IMR-90 (cell line): Measurements from ENCODE around the gene LTBP4. TPM values are rescaled to one million over a fixed set of nuclear protein-coding genes. Genes with fewer than 3 reads are reported as not detected.

Source experiments
- ATAC-seq: fragments of 200-7000 bp; cut with Tn5 transposase; 2 replicates; pipeline ENCODE4 v1.9.1; 2020; ENCODE audit warnings: low read depth, mild to moderate bottlenecking, moderate library complexity
- BruUV-seq: library from RNA; stranded (reverse); fragments of 400-500 nt; replicated peaks from 2 replicates; lab custom pipeline; 2021; lab: Mats Ljungman, UMichigan
- CTCF ChIA-PET: fragments of 300-600 bp; formaldehyde crosslinking; extraction: SDS; loops from one replicate; lab custom pipeline; 2021; ENCODE audit warnings: antibody characterized with exemption; lab: Yijun Ruan, JAX
- POLR2A ChIA-PET: fragments of 300-600 bp; sonication (Branson Sonifier 250); formaldehyde crosslinking; loops from one replicate; lab custom pipeline; 2022; ENCODE audit warnings: antibody characterized with exemption; ENCODE audit not compliant: unreplicated experiment; lab: Charles Lee
- DNase-seq: peaks from one replicate; pipeline ENCODE4 v3.0.0; 2013
- H2AFZ ChIP-seq: replicated peaks from 2 replicates; pipeline ENCODE3; 2013; ENCODE audit warnings: low read length, mild to moderate bottlenecking; ENCODE audit not compliant: poor library complexity
- H2AK5ac ChIP-seq: 2 replicates; pipeline ENCODE4 v1.6.1; 2013; ENCODE audit warnings: low read depth, low read length, inconsistent platforms
- H2AK9ac ChIP-seq: replicated peaks from 2 replicates; pipeline ENCODE3; 2013; ENCODE audit warnings: mild to moderate bottlenecking, low read depth, low read length, moderate library complexity; ENCODE audit not compliant: poor library complexity
- H2BK120ac ChIP-seq: 2 replicates; pipeline ENCODE4 v1.6.1; 2013; ENCODE audit warnings: low read depth, low read length, inconsistent platforms
- H2BK15ac ChIP-seq: 3 replicates; pipeline ENCODE4 v1.6.1; 2013; ENCODE audit warnings: low read depth, low read length, inconsistent platforms
- H2BK20ac ChIP-seq: 2 replicates; pipeline ENCODE4 v1.6.1; 2013; ENCODE audit warnings: low read depth, mild to moderate bottlenecking, inconsistent platforms, low read length, moderate library complexity
- H2BK5ac ChIP-seq: 2 replicates; pipeline ENCODE4 v1.6.1; 2013; ENCODE audit warnings: mild to moderate bottlenecking, low read depth, low read length, inconsistent platforms; ENCODE audit not compliant: poor library complexity, severe bottlenecking
- H3K14ac ChIP-seq: replicated peaks from 2 replicates; pipeline ENCODE4 v1.6.1; 2013; ENCODE audit warnings: low read depth, low read length, inconsistent platforms
- H3K18ac ChIP-seq: 2 replicates; pipeline ENCODE4 v1.6.1; 2013; ENCODE audit warnings: low read depth, low read length, control low read depth
- H3K23ac ChIP-seq: 2 replicates; pipeline ENCODE4 v1.6.1; 2013; ENCODE audit warnings: low read depth, low read length, inconsistent platforms
- H3K27ac ChIP-seq: 2 replicates; pipeline ENCODE4 v1.5.1; 2013; ENCODE audit warnings: mild to moderate bottlenecking, control low read depth, low read length; ENCODE audit not compliant: insufficient read depth
- H3K27me3 ChIP-seq: 2 replicates; pipeline ENCODE4 v1.6.1; 2013; ENCODE audit warnings: low read length; ENCODE audit not compliant: control insufficient read depth, insufficient read depth
- H3K36me3 ChIP-seq: 2 replicates; pipeline ENCODE4 v1.6.1; 2013; ENCODE audit warnings: low read length, mixed read lengths; ENCODE audit not compliant: control insufficient read depth, insufficient read depth
- H3K4ac ChIP-seq: 2 replicates; pipeline ENCODE4 v1.6.1; 2013; ENCODE audit warnings: low read depth, low read length, inconsistent platforms
- H3K4me1 ChIP-seq: 2 replicates; pipeline ENCODE4 v1.6.1; 2013; ENCODE audit warnings: low read length, mixed read lengths; ENCODE audit not compliant: control insufficient read depth, insufficient read depth
- H3K4me2 ChIP-seq: 2 replicates; pipeline ENCODE4 v1.6.1; 2013; ENCODE audit warnings: low read depth, mild to moderate bottlenecking, control low read depth, low read length, moderate library complexity
- H3K4me3 ChIP-seq: 2 replicates; pipeline ENCODE4 v1.5.1; 2013; ENCODE audit warnings: low read depth, mild to moderate bottlenecking, control low read depth, low read length, moderate library complexity; ENCODE audit not compliant: insufficient read depth
- H3K56ac ChIP-seq: 2 replicates; pipeline ENCODE4 v1.6.1; 2013; ENCODE audit warnings: low read length, inconsistent platforms; ENCODE audit not compliant: insufficient read depth; ENCODE audit errors: extremely low read depth
- H3K79me1 ChIP-seq, 2 experiments: 2 replicates each; pipeline ENCODE4 v1.6.1; 2013; ENCODE audit warnings: low read length in 2 of 2, inconsistent platforms in 1 of 2, low read depth in 1 of 2
- H3K9ac ChIP-seq: 2 replicates; pipeline ENCODE4 v1.6.1; 2013; ENCODE audit warnings: low read depth, low read length, control low read depth
- H3K9me1 ChIP-seq: 2 replicates; pipeline ENCODE4 v1.6.1; 2013; ENCODE audit warnings: low read length, inconsistent platforms; ENCODE audit not compliant: insufficient read depth
- H3K9me3 ChIP-seq: 2 replicates; pipeline ENCODE4 v1.6.1; 2013; ENCODE audit warnings: low read length; ENCODE audit not compliant: control insufficient read depth, insufficient read depth
- H4K20me1 ChIP-seq: 2 replicates; pipeline ENCODE4 v1.6.1; 2013; ENCODE audit warnings: low read length, inconsistent platforms; ENCODE audit not compliant: insufficient read depth
- H4K5ac ChIP-seq: 2 replicates; pipeline ENCODE4 v1.6.1; 2013; ENCODE audit warnings: mild to moderate bottlenecking, low read depth, low read length, control low read depth
- H4K8ac ChIP-seq, 2 experiments: 2 replicates each; pipeline ENCODE4 v1.6.1; 2013; ENCODE audit warnings: low read depth in 2 of 2, low read length in 2 of 2, control low read depth in 1 of 2, inconsistent platforms in 1 of 2
- H4K91ac ChIP-seq: 2 replicates; pipeline ENCODE4 v1.6.1; 2013; ENCODE audit warnings: low read depth, low read length, inconsistent platforms; ENCODE audit not compliant: insufficient read depth
- BHLHE40 ChIP-seq: fragments of 150-350 bp; IDR thresholded peaks from 2 replicates; pipeline ENCODE4 v1.6.1; 2016; ENCODE audit warnings: mild to moderate bottlenecking, low read depth, low read length
- CEBPB ChIP-seq: IDR thresholded peaks from 2 replicates; pipeline ENCODE4 v1.6.1; 2012; ENCODE audit warnings: low read depth, low read length, improper control_type of control experiment
- CHD1 ChIP-seq: IDR thresholded peaks from 2 replicates; pipeline ENCODE4 v1.6.1; 2012; ENCODE audit warnings: low read depth, low read length, improper control_type of control experiment
- CTCF ChIP-seq: conservative IDR thresholded peaks from 2 replicates; pipeline ENCODE4 v1.5.1; 2012; ENCODE audit warnings: mild to moderate bottlenecking, low read depth, low read length, improper control_type of control experiment
- FOS ChIP-seq: fragments of 150-350 bp; IDR thresholded peaks from 2 replicates; pipeline ENCODE4 v1.6.1; 2016; ENCODE audit warnings: low read depth, low read length
- MAFK ChIP-seq: IDR thresholded peaks from 2 replicates; pipeline ENCODE4 v1.6.1; 2012; ENCODE audit warnings: low read depth, low read length, improper control_type of control experiment
- MAZ ChIP-seq: IDR thresholded peaks from 2 replicates; pipeline ENCODE4 v1.6.1; 2012; ENCODE audit warnings: low read depth, mild to moderate bottlenecking, low read length, improper control_type of control experiment, moderate library complexity, borderline replicate concordance
- MXI1 ChIP-seq: IDR thresholded peaks from 2 replicates; pipeline ENCODE4 v1.6.1; 2012; ENCODE audit warnings: low read depth, mild to moderate bottlenecking, low read length, moderate library complexity, borderline replicate concordance
- NFE2L2 ChIP-seq: fragments of 150-350 bp; IDR thresholded peaks from 2 replicates; pipeline ENCODE4 v1.6.1; 2016; ENCODE audit warnings: low read depth, mild to moderate bottlenecking, low read length
- RCOR1 ChIP-seq: IDR thresholded peaks from 2 replicates; pipeline ENCODE4 v1.6.1; 2012; ENCODE audit warnings: mild to moderate bottlenecking, low read length, improper control_type of control experiment; ENCODE audit not compliant: insufficient replicate concordance
- SMC3 ChIP-seq: fragments of 150-350 bp; IDR thresholded peaks from 2 replicates; pipeline ENCODE4 v1.6.1; 2016; ENCODE audit warnings: low read depth, mild to moderate bottlenecking, antibody characterized with exemption, low read length, moderate library complexity
- USF2 ChIP-seq: fragments of 150-350 bp; IDR thresholded peaks from 2 replicates; pipeline ENCODE4 v1.6.1; 2017; ENCODE audit warnings: mild to moderate bottlenecking, antibody characterized with exemption, low read length, low read depth
- WGBS, 2 experiments: methylation state at CpG; one replicate each; pipeline versions ENCODE4 v1.1.5 to v1.1.7; 2013; ENCODE audit warnings: missing lambda C conversion rate in 2 of 2; ENCODE audit not compliant: insufficient read length in 1 of 2; ENCODE audit errors: extremely low coverage in 2 of 2; 5-methylcytosine and 5-hydroxymethylcytosine counted together
- dilution Hi-C: fragments of 300-500 bp; cut with HindIII; formaldehyde crosslinking; loops from one replicate; pipeline ENCODE4 v1.14.3; 2018; ENCODE audit warnings: low sequenced_read_pairs; ENCODE audit not compliant: unreplicated experiment
- in situ Hi-C: fragments of 300-500 bp; cut with MboI; formaldehyde crosslinking; loops from 3 replicates; pipeline ENCODE4 v1.14.3; 2019; ENCODE audit warnings: low sequenced_read_pairs, inconsistent platforms, mixed read lengths
- intact Hi-C: fragments of 100-400 bp; cut with micrococcal nuclease; formaldehyde crosslinking; loops from 2 replicates; pipeline ENCODE4 v1.10.0; 2022
- polyA plus RNA-seq, 3 experiments: library from polyadenylated mRNA; depleted of rRNA; stranded (reverse); fragments of >200 nt; gene quantifications; 2 replicates each; pipeline ENCODE4 v1.2.3, GENCODE V29; 2012; ENCODE audit warnings: low replicate concordance in 1 of 3
- total RNA-seq: library from RNA; depleted of rRNA; stranded (reverse); fragments of >200 nt; gene quantifications from 2 replicates; pipeline ENCODE4 v1.2.3, GENCODE V29; 2012
- TF ChIP-seq, protein P1 (sequence below): fragments of 150-350 bp; IDR thresholded peaks from 2 replicates; pipeline ENCODE4 v1.6.1; 2016; ENCODE audit warnings: low read depth, mild to moderate bottlenecking, low read length, moderate library complexity, borderline replicate concordance

The LTBP4 gene
- total and polyA plus RNA-seq, 2 of the 4 experiments (the other 2 are of a cell fraction): 14.7 to 70.3 TPM

GRCh38 chr19:40623403-40624251 is 22.5 kb downstream of the LTBP4 start:
- no TSS peak for BruUV-seq
- peak overlapping the region; percentile 61; the same call in 1 of the 3 replicates for H2BK15ac ChIP-seq
- no peak overlapping the region for H3K56ac ChIP-seq
- no peak overlapping the region; the same call in 1 of the 2 replicates for H4K91ac ChIP-seq
- ChIA-PET CTCF (interaction anchor here (3.7 kb wide), 1 partner anchor 11 kb away, joined by 20 read pairs; no protein-coding TSS in a partner anchor), POLR2A (no interaction called here)
- H2AK5ac ChIP-seq: peak overlapping the region; percentile 39
- no peak overlapping the region for H4K5ac ChIP-seq
- H3K9me1 ChIP-seq: peaks cover 11% of the 10 kb centered on the region; the same call in 1 of the 2 replicates
- H2BK120ac ChIP-seq: no peak overlapping the region; the same call in 1 of the 2 replicates
- no peak overlapping the region for H3K18ac ChIP-seq
- peaks cover 7% of the 10 kb centered on the region; the same call in 1 of the 2 replicates for H4K20me1 ChIP-seq
- no peak overlapping the region for H3K9ac ChIP-seq
- no peak overlapping the region for H3K27ac ChIP-seq
- 57% methylated on average over 21 of the region's 41 CpGs; no CpG with 5 or more reads in 1 of the 2 experiments for WGBS, 2 experiments
- dilution Hi-C loops: no loop called here
- DNase-seq (peak; percentile 18), ATAC-seq (peak; percentile 50)
- H3K27me3 ChIP-seq: no peaks in the 10 kb centered on the region
- H3K79me1 ChIP-seq: peaks cover 0 to 12% of the 10 kb centered on the region in 2 experiments; a peak in 1 of 4 replicates
- H3K4ac ChIP-seq: no peak overlapping the region; the same call in 1 of the 2 replicates
- H3K4me1 ChIP-seq: peaks cover 8% of the 10 kb centered on the region; the same call in 1 of the 2 replicates
- H2BK5ac ChIP-seq: no peak overlapping the region
- no peak overlapping the region for H3K4me2 ChIP-seq
- H3K36me3 ChIP-seq: peaks cover 81% of the 10 kb centered on the region
- H3K9me3 ChIP-seq: no peaks in the 10 kb centered on the region
- no peak overlapping the region for H3K4me3 ChIP-seq
- H2AK9ac ChIP-seq: peak overlapping the region; percentile 68
- H2AFZ ChIP-seq: peak overlapping the region; percentile 54
- in situ Hi-C loops: no loop called here
- intact Hi-C loops: no loop called here
- TF ChIP-seq MXI1 (no peak), BHLHE40 (no peak), MAFK (no peak), CTCF (no peak), RCOR1 (no peak), CEBPB (no peak), USF2 (no peak), SMC3 (no peak), MAZ (no peak), CHD1 (no peak), NFE2L2 (no peak), FOS (no peak)
- TF ChIP-seq, protein P1, sequence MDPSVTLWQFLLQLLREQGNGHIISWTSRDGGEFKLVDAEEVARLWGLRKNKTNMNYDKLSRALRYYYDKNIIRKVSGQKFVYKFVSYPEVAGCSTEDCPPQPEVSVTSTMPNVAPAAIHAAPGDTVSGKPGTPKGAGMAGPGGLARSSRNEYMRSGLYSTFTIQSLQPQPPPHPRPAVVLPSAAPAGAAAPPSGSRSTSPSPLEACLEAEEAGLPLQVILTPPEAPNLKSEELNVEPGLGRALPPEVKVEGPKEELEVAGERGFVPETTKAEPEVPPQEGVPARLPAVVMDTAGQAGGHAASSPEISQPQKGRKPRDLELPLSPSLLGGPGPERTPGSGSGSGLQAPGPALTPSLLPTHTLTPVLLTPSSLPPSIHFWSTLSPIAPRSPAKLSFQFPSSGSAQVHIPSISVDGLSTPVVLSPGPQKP: no peak
- no peak overlapping the region for H4K8ac ChIP-seq
- no peak overlapping the region; the same call in 1 of the 2 replicates for H2BK20ac ChIP-seq
- H3K23ac ChIP-seq: no peak overlapping the region
- H3K14ac ChIP-seq: no peak overlapping the region
